Vagina (tissue), 2 donors: Measurements from ENCODE around the gene FBRSL1.

Experiments
- POLR2A ChIP-seq, 2 donors: fragments of 450-650 bp; IDR thresholded peaks; one replicate each; pipeline ENCODE4 v1.6.1; 2017; ENCODE audit warnings: antibody characterized with exemption in 2 of 2, mild to moderate bottlenecking in 2 of 2, moderate library complexity in 2 of 2
- POLR2AphosphoS5 ChIP-seq, 2 donors: sonication (generic); formaldehyde crosslinking; IDR thresholded peaks; one replicate each; pipeline ENCODE4 v1.9.0; 2017; ENCODE audit warnings: antibody characterized with exemption in 2 of 2, mild to moderate bottlenecking in 2 of 2, low read depth in 1 of 2; ENCODE audit not compliant: insufficient read depth in 1 of 2
- TF ChIP-seq, protein P1 (sequence below), 3 experiments: fragments of 450-650 bp in 2 of 3; fragments of 200-600 bp in 1 of 3; sonication (generic) in 1 of 3; IDR thresholded peaks; one replicate each; pipeline ENCODE4 v1.5.1; 2017 to 2019; ENCODE audit warnings: antibody characterized with exemption in 3 of 3, mild to moderate bottlenecking in 2 of 3, moderate library complexity in 2 of 3

DNA sequence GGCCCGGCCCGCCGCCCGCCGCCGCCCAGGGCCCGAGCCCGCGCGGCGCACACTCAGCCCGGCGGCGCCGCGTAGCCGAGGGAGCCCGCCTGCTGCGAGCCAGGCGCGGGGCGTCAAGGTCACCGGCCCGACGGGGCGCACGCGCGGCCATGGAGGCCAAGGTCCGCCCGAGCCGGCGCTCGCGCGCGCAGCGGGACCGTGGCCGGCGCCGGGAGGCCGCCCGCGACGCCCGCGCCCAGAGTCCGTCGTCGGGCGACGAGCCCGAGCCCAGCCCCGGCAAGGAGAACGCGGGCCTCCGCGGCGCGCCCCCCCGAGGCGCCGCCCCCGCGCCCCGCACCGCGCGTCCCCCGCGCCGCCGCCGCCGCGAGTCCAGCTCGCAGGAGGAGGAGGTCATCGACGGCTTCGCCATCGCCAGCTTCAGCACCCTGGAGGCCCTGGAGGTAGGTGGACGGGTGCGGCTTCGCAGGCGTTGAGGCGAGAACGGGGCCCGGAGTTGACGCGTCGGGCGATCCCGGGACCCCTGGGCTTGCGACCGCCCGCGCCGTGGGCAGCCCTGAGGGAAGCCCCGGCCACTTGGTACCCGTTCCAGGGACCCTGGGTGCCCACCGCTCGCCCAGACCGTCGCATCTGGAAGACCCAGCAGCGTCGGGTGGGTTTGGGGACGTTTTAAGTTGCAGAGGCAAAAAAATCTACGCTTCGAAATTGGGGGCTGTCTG lies 629 bp downstream of the FBRSL1 start:
- TF ChIP-seq, protein P1, sequence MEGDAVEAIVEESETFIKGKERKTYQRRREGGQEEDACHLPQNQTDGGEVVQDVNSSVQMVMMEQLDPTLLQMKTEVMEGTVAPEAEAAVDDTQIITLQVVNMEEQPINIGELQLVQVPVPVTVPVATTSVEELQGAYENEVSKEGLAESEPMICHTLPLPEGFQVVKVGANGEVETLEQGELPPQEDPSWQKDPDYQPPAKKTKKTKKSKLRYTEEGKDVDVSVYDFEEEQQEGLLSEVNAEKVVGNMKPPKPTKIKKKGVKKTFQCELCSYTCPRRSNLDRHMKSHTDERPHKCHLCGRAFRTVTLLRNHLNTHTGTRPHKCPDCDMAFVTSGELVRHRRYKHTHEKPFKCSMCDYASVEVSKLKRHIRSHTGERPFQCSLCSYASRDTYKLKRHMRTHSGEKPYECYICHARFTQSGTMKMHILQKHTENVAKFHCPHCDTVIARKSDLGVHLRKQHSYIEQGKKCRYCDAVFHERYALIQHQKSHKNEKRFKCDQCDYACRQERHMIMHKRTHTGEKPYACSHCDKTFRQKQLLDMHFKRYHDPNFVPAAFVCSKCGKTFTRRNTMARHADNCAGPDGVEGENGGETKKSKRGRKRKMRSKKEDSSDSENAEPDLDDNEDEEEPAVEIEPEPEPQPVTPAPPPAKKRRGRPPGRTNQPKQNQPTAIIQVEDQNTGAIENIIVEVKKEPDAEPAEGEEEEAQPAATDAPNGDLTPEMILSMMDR (IDR thresholded peaks at IDR 0.05) = no peak
- TF ChIP-seq POLR2AphosphoS5 (IDR thresholded peaks at IDR 0.05; ENCODE audit: insufficient read depth in 1 of 2, low read depth in 1 of 2) = no peak
- TF ChIP-seq POLR2A (IDR thresholded peaks at IDR 0.05) = no peak
